NT2/D1 (cell line): ENCODE measurements around the gene SCCPDH.

ENCODE experiments used
- YY1 ChIP-seq: IDR thresholded peaks from 2 replicates; pipeline ENCODE4 v1.6.1; 2011; ENCODE audit not compliant: insufficient read length, insufficient read depth
- ZNF274 ChIP-seq: IDR thresholded peaks from 2 replicates; pipeline ENCODE4 v1.6.1; 2011; ENCODE audit warnings: mild to moderate bottlenecking, low read depth, low read length

DNA sequence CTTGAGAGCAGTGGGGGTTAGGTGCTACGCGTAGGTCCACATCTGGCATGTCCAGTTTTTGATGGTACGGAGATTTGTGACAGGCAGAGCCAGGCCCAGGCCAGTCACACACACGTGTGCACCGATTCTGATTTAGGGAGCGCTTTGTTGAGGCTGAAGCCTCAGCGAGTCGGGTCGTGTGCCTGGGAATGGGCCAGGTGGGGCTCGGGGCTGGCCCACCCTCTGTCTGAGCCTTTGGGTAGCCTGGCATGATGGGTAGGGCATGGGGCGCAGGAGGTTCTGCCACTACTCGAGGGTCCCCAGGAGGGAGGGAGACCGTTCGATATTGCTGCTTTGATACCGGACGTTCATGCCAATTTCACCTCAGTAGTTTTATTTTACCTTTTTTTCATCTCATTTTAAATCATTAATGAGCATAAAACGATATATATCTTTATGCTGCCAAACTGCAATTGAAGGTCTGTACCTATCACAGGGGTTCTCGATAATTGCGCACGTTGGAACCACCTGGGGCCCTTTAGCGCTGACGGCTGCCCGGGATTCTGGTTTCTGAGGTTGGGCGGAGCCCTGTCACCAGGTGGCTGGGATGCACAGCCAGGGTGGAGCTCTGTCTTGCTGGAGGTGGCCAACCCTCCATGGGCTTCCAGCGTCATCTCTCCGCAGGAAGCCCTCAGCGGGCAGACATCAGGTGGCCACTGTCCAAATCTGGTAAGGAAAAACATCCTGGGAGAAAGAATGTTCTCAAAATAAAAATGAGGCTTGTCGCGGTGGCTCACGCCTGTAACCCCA lies 71.9 kb downstream of the SCCPDH start:
- TF ChIP-seq ZNF274 (no peak), YY1 (no peak)
